HG03520 (cell line): ENCODE data around the gene ATP9A.
A peak's percentile ranks its signal among the peaks of the same experiment; 100 is the strongest.

Experiments
- ATAC-seq: cut with Tn5 transposase; IDR thresholded peaks from one replicate; pipeline ENCODE4 v1.9.1; 2021; ENCODE audit warnings: mild to moderate bottlenecking, moderate library complexity; ENCODE audit not compliant: unreplicated experiment

ATP9A gene

DNA sequence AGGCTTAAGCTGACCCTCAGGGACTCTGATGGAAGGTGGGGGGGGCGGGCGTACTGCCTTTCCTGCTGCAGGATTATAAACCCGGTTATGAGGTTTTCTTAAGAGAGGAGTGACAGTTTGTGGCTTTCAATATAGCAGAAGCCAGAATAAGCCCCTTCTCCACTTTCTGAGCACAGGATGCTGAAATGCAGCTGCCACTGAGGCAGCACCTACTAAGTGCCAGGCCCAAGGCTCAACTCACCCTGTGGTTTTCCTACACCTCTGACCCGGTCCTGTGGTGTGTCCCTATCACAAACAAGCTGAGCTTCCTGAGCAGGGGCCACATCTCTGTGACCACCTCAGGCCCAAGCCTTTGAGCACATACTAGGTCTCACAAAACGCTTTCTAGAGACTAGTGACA is 166.1 kb downstream of the ATP9A start:
- no peak for ATAC-seq

- no peak for ATAC-seq
These were observed 167.2 kb downstream of the ATP9A start for GRCh38 chr20:51600950-51601349.

GRCh38 chr20:51600016-51600420 is 168.2 kb downstream of the ATP9A start:
- ATAC-seq: no peak

GRCh38 chr20:51598556-51598955 is 169.6 kb downstream of the ATP9A start:
- ATAC-seq: no peak

DNA sequence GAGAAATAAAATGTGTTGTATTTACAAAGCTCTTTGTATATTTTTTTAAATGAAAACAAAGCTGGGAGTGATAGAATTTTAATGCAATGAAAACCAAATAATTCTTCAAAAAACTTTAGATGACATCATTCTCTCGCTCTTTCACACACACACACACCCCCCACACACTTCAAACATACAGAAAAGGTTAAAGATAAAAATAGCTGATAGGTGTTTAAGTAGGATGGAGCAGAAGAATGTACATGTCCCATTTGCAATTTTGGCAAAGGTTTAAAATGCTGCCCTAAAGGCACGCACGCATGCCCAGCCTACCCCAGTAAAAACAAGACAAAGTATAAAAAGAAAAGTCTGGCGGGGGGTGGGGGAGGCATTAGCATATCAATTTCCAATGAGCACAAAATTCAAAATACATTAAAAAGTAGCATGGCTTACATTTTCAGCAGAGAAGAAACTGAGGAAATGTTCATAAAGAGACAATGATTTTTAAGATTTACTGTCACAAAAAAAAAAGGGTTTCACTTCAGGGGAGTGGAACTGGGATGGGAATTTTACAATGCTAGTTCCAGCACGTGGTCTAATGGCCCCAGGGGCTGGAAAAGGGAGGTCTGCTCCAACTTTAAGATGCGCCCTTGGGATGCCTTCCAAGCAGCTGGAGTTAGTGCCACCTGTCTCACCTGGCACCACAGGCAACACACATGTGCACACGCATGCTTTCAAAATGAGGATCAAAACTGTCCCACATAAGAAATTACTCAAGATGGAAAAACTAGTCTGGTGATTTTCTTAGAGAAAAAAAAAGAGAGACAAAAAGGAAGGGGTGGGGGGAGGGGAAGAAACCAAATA is 170.6 kb downstream of the ATP9A start:
- ATAC-seq: no peak

- ATAC-seq: no peak
These were observed 171.4 kb downstream of the ATP9A start for GRCh38 chr20:51596668-51597388.

DNA sequence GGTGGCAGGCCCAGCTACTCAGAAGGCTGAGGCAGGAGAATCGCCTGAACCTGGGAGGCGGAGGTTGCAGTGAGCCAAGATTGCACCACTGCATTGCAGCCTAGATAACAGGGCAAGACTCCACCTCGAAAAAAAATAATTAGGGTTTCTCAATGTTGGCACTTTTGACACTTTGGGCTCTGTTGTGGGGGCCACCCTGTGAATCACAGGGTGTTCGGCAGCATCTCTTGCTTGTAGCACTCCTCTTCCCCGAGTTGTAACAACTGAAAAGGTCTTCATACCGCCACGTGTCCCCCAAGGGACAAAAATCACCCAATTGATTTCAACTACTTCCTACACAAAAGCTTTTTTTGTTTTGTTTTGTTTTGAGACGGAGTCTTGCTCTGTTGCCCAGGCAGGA is 172.4 kb downstream of the ATP9A start:
- ATAC-seq: no peak

GRCh38 chr20:51595058-51595532 is 173.1 kb downstream of the ATP9A start:
- peak; percentile 93 for ATAC-seq

DNA sequence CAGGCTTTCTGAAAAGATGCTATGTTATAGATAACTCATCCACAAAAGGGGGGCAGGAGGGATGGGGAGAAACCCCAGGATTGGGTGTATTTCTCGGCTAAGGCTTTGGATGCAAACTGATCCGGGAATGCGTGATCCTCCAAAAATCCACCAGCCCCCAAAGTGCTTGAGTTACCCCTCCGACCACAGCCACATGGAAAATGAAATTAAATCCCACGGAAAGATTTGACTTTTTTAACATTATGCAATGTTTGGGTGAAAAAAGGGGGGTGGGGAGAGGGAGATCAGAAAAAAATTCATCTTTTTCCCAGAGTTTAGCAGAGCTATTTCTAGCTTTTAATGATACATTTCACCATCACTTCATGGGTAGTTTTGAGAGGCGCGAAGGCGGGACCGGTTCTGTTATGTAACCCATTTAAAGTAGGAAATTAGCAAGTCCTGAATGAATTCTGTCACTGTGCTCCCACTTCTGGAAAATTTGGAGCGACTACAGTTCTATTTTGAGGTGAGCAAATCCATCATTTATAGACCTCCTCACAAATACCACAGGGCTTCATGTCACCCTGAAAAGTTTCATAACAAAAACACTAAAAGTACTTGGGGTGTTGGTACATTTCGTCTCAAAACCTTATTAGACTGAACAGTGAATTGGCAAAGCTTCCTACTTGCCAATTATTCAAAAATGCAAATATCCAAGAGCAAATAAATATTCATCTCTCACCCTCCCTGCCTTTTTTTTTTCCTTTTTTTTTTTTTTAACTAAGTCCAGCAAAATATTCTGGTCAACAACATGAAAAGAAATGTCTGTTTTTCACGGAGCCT is 173.7 kb downstream of the ATP9A start:
- no peak for ATAC-seq

GRCh38 chr20:51593584-51593983 is 174.6 kb downstream of the ATP9A start:
- ATAC-seq: no peak

DNA sequence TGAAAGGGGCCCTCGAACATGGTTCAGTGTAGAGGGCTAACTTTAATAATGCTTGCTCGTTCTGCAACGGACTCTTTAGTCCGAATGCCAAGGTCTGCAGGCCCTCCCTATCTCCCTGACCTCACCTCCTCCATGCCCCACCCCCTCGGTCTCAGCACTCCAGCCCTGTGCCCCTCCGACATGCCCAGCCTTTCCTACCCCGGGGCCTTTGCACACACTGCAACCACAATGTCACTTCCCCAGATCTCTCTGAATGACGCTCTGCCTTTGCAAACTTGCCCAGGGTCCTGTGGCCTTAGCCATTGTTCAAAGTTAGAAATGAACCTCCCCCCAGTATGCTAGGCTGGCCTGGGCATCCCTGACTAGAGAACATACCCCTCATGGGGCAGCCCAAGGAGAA is 175.6 kb downstream of the ATP9A start:
- ATAC-seq: no peak

- ATAC-seq: no peak
These were observed 176.3 kb downstream of the ATP9A start for GRCh38 chr20:51591871-51592270.

DNA sequence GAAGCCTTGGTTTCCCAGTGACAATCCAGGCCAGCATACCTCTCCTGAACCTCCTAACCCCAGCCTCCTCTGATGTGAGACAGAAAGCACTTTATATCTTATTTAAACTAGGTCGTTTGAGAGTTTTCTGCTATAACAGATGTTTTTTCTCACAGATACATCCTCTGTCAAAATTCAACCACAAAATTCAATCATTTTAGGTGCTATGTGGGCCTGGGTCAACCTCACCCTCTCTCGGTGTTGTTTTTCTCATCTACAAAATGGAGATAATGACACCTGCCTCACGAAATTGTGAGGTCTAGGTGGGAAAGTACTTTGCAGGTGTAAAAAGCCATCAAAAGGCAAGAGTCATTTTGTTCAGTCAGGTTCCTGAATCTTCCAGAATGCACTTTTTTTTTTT is 179.4 kb downstream of the ATP9A start:
- ATAC-seq: no peak

- ATAC-seq: no peak
These were observed 181.0 kb downstream of the ATP9A start for GRCh38 chr20:51587145-51587544.

DNA sequence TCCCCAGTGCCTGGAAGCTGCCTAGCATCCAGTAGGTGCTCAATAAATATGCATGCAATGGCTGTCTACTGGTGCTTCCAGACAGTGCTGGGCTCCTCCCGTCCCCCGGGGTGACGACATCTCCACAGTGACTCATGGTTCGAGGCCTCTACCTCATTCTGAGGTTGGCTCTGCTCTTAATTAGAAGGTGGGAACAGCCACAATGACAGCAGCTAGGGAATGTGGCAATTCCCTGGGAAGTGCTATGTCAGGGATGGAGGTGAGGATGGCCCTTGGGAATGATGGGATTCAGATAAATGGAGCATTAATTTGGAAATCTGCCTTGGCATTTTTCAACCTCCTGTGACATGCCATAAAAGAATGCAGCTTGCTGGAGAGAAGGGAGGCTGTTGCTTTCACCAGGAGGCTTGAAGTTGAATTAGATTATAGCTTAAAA is 182.2 kb downstream of the ATP9A start:
- no peak for ATAC-seq

DNA sequence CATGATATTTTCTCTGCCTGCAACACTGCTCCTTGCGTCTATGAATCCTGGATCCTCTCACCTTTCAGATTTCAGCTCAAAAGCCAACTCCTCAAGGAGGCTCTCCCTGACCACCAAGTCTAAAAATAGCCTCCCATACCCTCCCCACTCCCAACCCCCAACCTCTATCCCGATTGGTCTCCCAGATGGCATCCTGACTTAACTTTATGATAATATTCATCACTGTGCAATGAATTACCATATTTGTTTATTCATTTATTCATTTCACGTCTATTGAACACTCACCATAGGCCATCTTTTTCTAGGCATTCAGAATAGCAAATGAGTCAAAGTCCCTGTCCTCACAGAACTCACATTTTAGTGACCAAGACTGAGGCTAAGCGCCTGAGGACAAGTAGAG is 183.0 kb downstream of the ATP9A start:
- ATAC-seq: no peak

DNA sequence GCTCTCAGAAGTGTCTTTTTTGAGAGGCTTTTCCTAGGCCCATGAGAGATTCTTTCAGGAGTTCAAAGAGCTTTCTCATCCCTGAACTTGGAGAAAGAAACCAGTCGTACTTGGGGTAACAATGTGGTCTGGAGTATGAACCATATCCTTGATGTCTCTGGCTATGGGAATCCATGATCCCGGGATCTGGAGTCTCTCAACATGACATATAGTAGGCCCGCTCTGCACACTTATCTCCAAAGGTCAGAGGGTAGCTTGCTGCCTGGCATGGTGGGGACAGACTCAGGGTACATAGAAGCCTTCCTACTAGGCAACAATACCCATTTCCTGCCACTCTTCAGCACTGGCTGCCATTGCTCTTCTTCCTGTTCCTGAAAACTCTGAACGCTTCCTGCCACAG is 183.5 kb downstream of the ATP9A start:
- ATAC-seq: no peak

DNA sequence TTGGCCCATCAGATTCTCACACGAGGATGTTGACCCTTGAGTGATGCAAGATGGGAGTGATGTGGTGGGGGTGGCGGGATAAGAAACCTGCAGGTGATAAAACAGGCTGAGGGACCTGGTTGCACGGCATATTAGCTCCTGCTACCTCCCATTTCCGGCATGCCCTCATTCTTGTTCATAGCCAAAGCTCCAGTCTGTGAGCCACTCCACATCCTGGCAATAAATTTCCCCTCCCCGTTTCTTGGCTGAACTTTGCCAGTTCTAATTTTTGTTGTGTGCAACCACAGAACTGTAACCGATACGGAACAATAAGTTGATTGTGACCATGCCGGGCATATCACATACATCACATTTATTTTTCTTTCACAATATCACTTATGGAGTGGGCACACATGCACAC is 184.1 kb downstream of the ATP9A start:
- no peak for ATAC-seq

- ATAC-seq: no peak
These were observed 184.7 kb downstream of the ATP9A start for GRCh38 chr20:51583499-51583898.

GRCh38 chr20:51583073-51583472 is 185.1 kb downstream of the ATP9A start:
- ATAC-seq: no peak

- no peak for ATAC-seq
These were observed 186.6 kb downstream of the ATP9A start for GRCh38 chr20:51581571-51581970.
